ENCODE results near the gene RFC3.
"Not testable (repeated sequence)": the region's sequence is repeated elsewhere in the genome, so short reads cannot be mapped to it uniquely, and the experiment has no call there.

GRCh38 chr13:33783212-33783611, 34.7 kb upstream of the RFC3 start:
- TF ChIP-seq CTCF (IDR thresholded peaks at IDR 0.05); POLR2AphosphoS5 (IDR thresholded peaks at IDR 0.05; ENCODE audit: low read depth, low read length); ZBTB33 (IDR thresholded peaks at IDR 0.05; ENCODE audit: borderline replicate concordance, low read depth); FOXM1 (IDR thresholded peaks at IDR 0.05; ENCODE audit: low read depth); MAX (IDR thresholded peaks at IDR 0.05; ENCODE audit: low read depth); EZH2phosphoT487 (IDR thresholded peaks at IDR 0.05; ENCODE audit: borderline replicate concordance, low read depth); SMC3 (IDR thresholded peaks at IDR 0.05; ENCODE audit: low read depth, low read length); GATA2 (CRISPR knock-in tag; IDR thresholded peaks at IDR 0.05): not testable (repeated sequence)
- TF ChIP-seq, protein P1, sequence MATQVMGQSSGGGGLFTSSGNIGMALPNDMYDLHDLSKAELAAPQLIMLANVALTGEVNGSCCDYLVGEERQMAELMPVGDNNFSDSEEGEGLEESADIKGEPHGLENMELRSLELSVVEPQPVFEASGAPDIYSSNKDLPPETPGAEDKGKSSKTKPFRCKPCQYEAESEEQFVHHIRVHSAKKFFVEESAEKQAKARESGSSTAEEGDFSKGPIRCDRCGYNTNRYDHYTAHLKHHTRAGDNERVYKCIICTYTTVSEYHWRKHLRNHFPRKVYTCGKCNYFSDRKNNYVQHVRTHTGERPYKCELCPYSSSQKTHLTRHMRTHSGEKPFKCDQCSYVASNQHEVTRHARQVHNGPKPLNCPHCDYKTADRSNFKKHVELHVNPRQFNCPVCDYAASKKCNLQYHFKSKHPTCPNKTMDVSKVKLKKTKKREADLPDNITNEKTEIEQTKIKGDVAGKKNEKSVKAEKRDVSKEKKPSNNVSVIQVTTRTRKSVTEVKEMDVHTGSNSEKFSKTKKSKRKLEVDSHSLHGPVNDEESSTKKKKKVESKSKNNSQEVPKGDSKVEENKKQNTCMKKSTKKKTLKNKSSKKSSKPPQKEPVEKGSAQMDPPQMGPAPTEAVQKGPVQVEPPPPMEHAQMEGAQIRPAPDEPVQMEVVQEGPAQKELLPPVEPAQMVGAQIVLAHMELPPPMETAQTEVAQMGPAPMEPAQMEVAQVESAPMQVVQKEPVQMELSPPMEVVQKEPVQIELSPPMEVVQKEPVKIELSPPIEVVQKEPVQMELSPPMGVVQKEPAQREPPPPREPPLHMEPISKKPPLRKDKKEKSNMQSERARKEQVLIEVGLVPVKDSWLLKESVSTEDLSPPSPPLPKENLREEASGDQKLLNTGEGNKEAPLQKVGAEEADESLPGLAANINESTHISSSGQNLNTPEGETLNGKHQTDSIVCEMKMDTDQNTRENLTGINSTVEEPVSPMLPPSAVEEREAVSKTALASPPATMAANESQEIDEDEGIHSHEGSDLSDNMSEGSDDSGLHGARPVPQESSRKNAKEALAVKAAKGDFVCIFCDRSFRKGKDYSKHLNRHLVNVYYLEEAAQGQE (IDR thresholded peaks at IDR 0.05; ENCODE audit: low read depth, low read length): not testable (repeated sequence)

Measured in SK-N-SH (cell line).